Mononuclear cell (primary cell): ENCODE results near the gene ZC3H18. TPM values are rescaled to one million over a fixed set of nuclear protein-coding genes. Genes with fewer than 3 reads are reported as not detected.

ENCODE experiments used
- H3K27me3 ChIP-seq: 2 replicates; pipeline ENCODE4 v1.6.0; 2011; ENCODE audit warnings: low read length, control low read depth; ENCODE audit not compliant: insufficient read depth
- H3K4me1 ChIP-seq: 2 replicates; pipeline ENCODE4 v1.5.1; 2011; ENCODE audit warnings: mild to moderate bottlenecking, low read length, control low read depth; ENCODE audit not compliant: insufficient read depth
- H3K4me3 ChIP-seq: 2 replicates; pipeline ENCODE4 v1.5.1; 2011; ENCODE audit warnings: mild to moderate bottlenecking, low read length, moderate library complexity
- H3K9me3 ChIP-seq: 2 replicates; pipeline ENCODE4 v1.5.1; 2011; ENCODE audit warnings: low read depth, mild to moderate bottlenecking, control low read depth, low read length
- total RNA-seq: library from RNA; depleted of rRNA; stranded (reverse); fragments of >200 nt; gene quantifications from one replicate; pipeline ENCODE4 v1.2.3, GENCODE V29; 2012

The ZC3H18 gene
- total RNA-seq, 1 donor: 24.7 TPM

DNA sequence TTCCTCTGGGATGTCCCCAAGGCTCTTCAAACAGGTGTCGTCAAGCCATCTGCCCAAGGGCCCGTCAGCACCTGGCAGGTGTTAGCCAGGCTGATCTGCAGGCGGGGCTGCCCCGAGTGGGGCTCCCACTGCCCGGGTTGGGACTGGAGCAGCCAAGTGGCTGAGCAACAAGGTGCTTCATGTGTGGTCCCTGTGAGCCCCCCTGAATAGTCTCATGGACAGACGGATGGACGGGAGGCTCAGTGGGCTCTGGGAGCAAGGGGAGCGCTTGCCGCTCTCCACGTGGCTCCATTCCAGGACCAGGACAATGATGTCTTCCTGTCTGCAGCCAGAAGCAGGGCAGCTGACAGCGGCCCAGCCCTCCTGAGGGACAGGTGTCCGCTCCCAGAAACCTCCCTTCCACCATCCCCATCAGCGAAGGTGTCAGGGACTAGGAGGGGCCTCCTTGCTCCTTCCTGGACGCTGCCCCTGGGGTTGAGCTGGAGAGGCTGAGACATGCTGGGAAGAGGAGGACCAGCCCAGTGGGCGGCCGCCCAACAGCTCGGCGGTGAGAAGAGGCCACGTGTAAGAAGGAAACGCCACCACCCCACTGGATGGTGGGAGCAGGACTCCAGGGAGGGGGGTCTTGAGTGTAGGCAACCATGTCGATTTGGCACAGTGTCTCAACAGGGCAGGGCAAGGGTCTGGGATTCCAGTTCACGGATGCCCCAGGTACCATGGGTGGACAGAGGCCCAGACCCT lies 106.5 kb downstream of the ZC3H18 start:
- Histone ChIP-seq H3K27me3 (no peaks in the 10 kb centered on the region), H3K4me1 (peaks cover 19% of the 10 kb centered on the region), H3K9me3 (no peaks in the 10 kb centered on the region), H3K4me3 (no peak overlapping the region)

DNA sequence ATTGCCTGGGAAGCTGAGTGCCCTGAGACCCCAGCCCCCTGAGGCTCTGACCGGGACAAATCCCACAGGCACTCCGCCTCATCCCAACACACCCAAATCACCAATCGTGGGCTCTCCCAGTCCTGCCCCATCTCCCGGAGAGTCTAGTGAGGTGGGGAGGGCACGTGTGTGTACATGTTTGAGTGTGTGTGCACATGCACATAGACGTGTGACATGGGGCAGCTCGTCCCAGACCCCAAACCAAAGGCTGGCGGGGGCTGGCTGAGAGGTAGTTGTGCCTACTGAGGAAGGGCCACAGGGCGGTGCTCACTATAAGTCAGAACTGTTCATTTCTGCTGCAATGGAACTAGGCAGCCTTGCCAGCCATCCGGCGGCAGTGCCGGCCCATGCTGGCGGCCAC lies 107.5 kb downstream of the ZC3H18 start:
- H3K4me3 ChIP-seq: no peak overlapping the region
- H3K27me3 ChIP-seq: no peaks in the 10 kb centered on the region
- H3K9me3 ChIP-seq: no peaks in the 10 kb centered on the region
- H3K4me1 ChIP-seq: peaks cover 30% of the 10 kb centered on the region

DNA sequence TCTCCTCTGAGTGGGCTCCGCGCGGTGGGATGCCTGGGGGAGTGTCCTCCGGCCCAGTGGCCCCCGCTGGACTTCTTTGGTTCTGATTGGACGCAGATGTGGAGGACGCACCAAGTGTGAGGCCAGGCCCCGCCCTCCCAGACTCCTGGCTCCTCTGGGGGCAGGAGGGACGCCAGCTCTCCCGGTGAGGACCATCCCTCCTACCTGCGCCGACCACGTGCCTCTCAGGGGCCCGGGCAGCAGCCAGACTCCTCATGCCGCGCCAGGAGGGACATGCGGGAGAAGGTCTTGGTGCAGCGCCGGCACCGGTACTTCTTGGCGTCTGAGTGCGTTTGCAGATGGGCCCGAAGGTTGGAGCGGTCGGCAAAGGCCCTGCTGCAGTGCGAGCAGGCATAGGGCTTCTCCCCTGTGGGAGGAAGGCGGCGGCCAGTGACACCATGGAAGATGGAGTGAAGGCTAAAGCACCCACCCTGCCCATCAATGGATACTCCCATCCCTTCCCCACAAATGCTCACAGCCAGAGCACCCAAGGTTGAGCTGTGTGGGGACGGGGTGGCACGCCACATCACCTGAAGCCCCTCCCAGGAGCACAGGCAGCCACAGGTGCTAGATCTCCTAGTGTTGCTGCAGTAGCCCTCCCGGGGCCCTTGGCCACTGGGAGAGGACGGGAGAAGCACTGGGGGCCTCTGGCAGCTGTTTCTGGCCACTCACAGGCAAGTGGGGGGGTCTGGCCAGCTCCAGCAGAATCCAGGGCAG lies 108.2 kb downstream of the ZC3H18 start:
- no peak overlapping the region for H3K4me3 ChIP-seq
- H3K27me3 ChIP-seq: no peaks in the 10 kb centered on the region
- peaks cover 34% of the 10 kb centered on the region for H3K4me1 ChIP-seq
- H3K9me3 ChIP-seq: no peaks in the 10 kb centered on the region

DNA sequence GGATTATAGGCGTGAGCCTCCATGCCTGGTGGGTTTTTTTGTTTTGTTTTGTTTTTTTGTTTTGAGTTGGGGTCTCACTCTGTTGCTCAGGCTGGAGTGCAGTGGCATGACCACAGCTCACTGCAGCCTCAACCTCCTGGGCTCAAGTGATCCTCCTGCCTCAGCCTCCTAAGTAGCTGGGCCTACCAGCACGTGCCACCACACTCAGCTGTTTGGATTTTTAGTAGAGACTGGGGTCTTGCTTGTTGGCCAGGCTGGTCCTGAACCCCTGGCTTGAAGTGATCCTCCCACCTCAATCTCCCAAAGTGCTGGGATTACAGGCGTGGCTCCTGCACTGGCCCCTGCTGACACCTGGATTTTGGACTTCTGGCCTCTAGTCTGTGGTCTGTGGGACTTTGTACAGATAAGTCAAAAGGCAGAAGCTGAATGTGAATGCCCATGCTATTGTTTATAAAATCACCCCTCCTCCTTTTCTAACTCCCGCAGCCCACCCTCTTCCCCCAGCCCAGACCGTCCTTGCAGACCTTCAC lies 110.4 kb downstream of the ZC3H18 start:
- no peak overlapping the region for H3K4me3 ChIP-seq
- peaks cover 56% of the 10 kb centered on the region for H3K4me1 ChIP-seq
- no peaks in the 10 kb centered on the region for H3K27me3 ChIP-seq
- no peaks in the 10 kb centered on the region for H3K9me3 ChIP-seq

DNA sequence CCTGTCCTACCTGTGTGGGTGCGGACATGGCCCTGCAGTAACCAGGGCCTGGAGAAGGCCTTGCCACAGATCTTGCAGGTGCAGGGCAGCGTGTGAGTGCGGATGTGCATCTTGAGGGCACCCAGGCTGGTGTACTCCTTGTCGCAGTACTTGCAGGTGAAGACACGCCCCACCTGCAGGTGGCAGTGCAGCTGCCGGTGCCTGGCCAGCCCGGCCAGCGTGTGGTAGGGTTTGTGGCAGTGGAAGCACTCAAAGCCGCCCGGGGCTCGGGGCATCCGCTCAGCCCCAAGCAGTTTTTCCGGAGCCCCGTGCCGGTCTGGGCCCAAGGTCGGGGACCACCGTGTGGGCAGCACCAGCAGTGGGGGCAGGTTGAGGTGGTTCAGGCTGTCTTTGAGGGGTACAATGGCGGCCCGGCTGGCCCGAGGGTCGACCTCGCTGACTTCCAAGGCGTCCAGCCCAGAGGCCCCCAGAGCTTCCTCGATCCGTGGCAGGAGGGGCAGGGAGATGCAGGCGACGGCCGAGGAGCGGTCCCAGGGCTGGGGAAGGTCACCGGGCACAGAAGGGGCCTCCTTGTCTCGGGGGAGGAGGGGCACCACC lies 111.0 kb downstream of the ZC3H18 start:
- Histone ChIP-seq H3K9me3 (no peaks in the 10 kb centered on the region), H3K4me1 (peaks cover 59% of the 10 kb centered on the region), H3K4me3 (no peak overlapping the region), H3K27me3 (no peaks in the 10 kb centered on the region)

Other genes starting within 250 kb of the ZC3H18 start
- 0.94 TPM for gene ZNF469, start 187.4 kb upstream of the ZC3H18 start, total RNA-seq
- gene ZFPM1, start 117.1 kb upstream of the ZC3H18 start, total RNA-seq: 5.8 TPM
- gene IL17C, start 68.2 kb downstream of the ZC3H18 start, total RNA-seq: 0.21 TPM
- 388 TPM for gene CYBA, start 80.7 kb downstream of the ZC3H18 start, total RNA-seq
- gene MVD, start 92.7 kb downstream of the ZC3H18 start, total RNA-seq: 18.8 TPM
- 6.0 TPM for gene SNAI3, start 116.1 kb downstream of the ZC3H18 start, total RNA-seq
- gene RNF166, start 136.0 kb downstream of the ZC3H18 start, total RNA-seq: 130 TPM
- gene CTU2, start 136.1 kb downstream of the ZC3H18 start, total RNA-seq: 6.7 TPM
- gene PIEZO1, start 214.8 kb downstream of the ZC3H18 start, total RNA-seq: 54.5 TPM
- gene CDT1, start 233.4 kb downstream of the ZC3H18 start, total RNA-seq: 0.42 TPM
- 70.8 TPM for gene APRT, start 241.5 kb downstream of the ZC3H18 start, total RNA-seq